ENCODE measurements around the gene ZNF311. TPM values are rescaled to one million over a fixed set of nuclear protein-coding genes. Genes with fewer than 3 reads are reported as not detected.
"Not testable (repeated sequence)": the region's sequence is repeated elsewhere in the genome, so short reads cannot be mapped to it uniquely, and the experiment has no call there.

Gene ZNF311
- total RNA-seq, 1 donor from 2014 or later = 1.6 TPM

DNA sequence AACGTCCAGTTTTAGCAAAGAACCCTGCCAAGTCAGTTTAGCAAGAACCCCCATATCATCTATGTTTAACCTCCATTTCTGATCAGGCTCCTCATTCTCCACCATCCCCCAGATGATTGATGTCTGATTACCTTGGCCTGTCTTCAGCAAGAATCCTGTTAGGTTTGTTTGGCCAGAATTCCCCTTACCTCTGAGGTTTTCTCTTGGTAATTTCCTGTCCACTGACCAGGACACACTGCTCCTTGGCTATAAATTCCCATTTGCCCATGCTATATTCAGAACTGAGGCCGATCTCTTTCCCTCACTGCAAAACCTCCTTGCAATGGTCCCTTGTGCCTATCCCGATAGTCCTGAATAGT is 27.0 kb downstream of the ZNF311 start:
- H3K27me3 ChIP-seq (ENCODE audit: control insufficient read depth in 3 of 3, insufficient read depth in 3 of 3, low read length in 3 of 3) = peaks cover 2 to 6% (median 4%) of the 10 kb centered on the region in 3 donors
- no peak overlapping the region for H3K27ac ChIP-seq (ENCODE audit: low read depth, low read length)
- no peaks in the 10 kb centered on the region for H3K9me3 ChIP-seq (ENCODE audit: control insufficient read depth in 3 of 3, low read length in 3 of 3)
- H3K4me3 ChIP-seq (ENCODE audit: low read length in 3 of 3) = no peak overlapping the region
- H3K4me1 ChIP-seq (ENCODE audit: control insufficient read depth in 3 of 3, insufficient read depth in 3 of 3, low read length in 3 of 3) = peaks cover 3 to 14% (median 8%) of the 10 kb centered on the region in 3 donors
- no peaks in the 10 kb centered on the region for H3K36me3 ChIP-seq (ENCODE audit: control insufficient read depth in 3 of 3, insufficient read depth in 3 of 3, low read length in 3 of 3)
- no peak overlapping the region for H3K9ac ChIP-seq (ENCODE audit: low read depth in 1 of 3, low read length in 3 of 3)

DNA sequence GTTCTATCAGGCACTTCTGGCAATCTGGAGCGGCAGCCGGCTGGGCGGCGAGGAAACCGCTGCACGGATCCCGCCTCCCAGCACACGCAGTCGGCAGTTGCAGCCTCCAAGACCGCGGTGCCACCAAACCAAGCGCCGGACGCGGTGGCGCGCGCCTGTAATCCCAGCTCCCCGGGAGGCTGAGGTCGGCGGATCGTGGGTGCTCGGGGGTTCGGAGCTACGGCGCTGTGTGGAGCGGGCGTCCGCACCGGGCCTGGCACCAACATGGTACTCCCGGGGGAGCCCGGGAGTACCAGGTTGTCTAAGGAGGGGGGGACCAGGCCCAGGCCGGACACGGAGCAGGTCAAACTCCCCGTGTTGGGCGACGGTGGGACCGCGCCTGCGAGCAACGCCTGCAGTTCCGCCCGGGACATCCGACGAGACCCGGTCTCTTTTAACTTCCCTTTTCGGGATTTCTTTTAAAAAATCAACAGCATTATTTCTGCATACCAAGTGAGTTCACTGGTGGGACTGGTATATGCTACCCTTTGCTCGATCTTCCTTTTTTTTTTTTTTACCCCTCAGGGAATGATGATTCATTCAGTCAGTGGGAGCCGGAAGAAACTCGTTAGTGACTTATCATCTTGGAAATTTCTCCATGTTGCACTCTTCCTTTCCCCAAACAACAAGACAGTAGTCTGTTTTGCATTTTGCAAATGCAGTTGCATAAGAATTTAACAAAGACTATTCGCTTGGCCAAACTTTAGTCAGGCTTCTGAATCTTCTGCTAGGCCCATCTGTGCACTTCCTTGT is 27.6 kb downstream of the ZNF311 start:
- Histone ChIP-seq H3K27me3 (ENCODE audit: control insufficient read depth in 3 of 3, insufficient read depth in 3 of 3, low read length in 3 of 3) (peaks cover 2 to 6% (median 4%) of the 10 kb centered on the region in 3 donors), H3K9ac (ENCODE audit: low read depth in 1 of 3, low read length in 3 of 3) (peak overlapping the region in 1 of 3 donors; percentile 42), H3K27ac (ENCODE audit: low read depth, low read length) (no peak overlapping the region), H3K4me3 (ENCODE audit: low read length in 3 of 3) (no peak overlapping the region), H3K36me3 (ENCODE audit: control insufficient read depth in 3 of 3, insufficient read depth in 3 of 3, low read length in 3 of 3) (no peaks in the 10 kb centered on the region), H3K4me1 (ENCODE audit: control insufficient read depth in 3 of 3, insufficient read depth in 3 of 3, low read length in 3 of 3) (peaks cover 3 to 10% (median 8%) of the 10 kb centered on the region in 3 donors), H3K9me3 (ENCODE audit: control insufficient read depth in 3 of 3, low read length in 3 of 3) (no peaks in the 10 kb centered on the region)

DNA sequence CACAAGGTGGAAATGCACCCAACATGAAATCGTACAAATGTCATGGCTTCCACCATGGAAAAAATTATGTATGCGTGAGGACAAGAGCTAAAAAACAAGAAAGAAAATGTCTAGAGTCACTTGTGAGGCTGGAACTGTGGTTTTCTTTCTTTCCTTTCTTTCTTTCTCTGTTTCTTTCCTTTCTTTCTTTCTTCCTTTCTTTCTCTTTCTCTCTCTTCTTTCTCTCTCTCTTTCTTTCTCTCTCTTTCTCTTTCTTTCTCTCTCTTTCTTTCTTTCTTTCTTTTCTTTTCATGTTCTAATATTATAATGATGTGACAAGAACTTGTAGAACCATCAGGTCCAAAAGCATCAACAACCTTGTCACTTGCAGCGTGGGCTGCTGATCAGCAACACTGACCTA is 28.4 kb downstream of the ZNF311 start:
- Histone ChIP-seq H3K4me3 (ENCODE audit: low read length in 3 of 3) (no peak overlapping the region), H3K27me3 (ENCODE audit: control insufficient read depth in 3 of 3, insufficient read depth in 3 of 3, low read length in 3 of 3) (peaks cover 2 to 6% (median 4%) of the 10 kb centered on the region in 3 donors), H3K4me1 (ENCODE audit: control insufficient read depth in 3 of 3, insufficient read depth in 3 of 3, low read length in 3 of 3) (peaks cover 3 to 10% (median 8%) of the 10 kb centered on the region in 3 donors), H3K27ac (ENCODE audit: low read depth, low read length) (no peak overlapping the region), H3K9ac (ENCODE audit: low read depth in 1 of 3, low read length in 3 of 3) (no peak overlapping the region), H3K36me3 (ENCODE audit: control insufficient read depth in 3 of 3, insufficient read depth in 3 of 3, low read length in 3 of 3) (no peaks in the 10 kb centered on the region), H3K9me3 (ENCODE audit: control insufficient read depth in 3 of 3, low read length in 3 of 3) (no peaks in the 10 kb centered on the region)

DNA sequence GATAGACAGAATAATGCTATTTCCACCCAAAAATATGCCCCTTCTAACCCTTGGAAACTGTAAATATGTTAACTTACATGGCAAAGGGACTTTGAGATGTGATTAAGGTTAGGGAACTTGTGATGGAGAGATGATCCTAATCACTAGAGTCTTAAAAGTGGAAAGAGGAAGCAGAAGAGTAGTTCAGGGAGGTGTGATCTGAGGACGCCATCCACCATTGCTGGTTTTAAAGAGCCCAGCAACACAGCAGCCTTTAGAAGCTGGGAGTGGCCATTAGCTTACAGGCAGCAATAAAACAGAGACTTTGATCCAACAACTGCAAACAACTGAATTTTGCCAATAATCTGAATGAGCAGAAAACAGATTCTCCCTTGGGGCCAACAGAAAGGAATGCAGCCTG is 30.6 kb downstream of the ZNF311 start:
- no peaks in the 10 kb centered on the region for H3K36me3 ChIP-seq (ENCODE audit: control insufficient read depth in 3 of 3, insufficient read depth in 3 of 3, low read length in 3 of 3)
- H3K27ac ChIP-seq (ENCODE audit: low read depth, low read length) = no peak overlapping the region
- no peak overlapping the region for H3K4me3 ChIP-seq (ENCODE audit: low read length in 3 of 3)
- no peak overlapping the region for H3K9ac ChIP-seq (ENCODE audit: low read depth in 1 of 3, low read length in 3 of 3)
- no peaks in the 10 kb centered on the region for H3K4me1 ChIP-seq (ENCODE audit: control insufficient read depth in 3 of 3, insufficient read depth in 3 of 3, low read length in 3 of 3)
- peaks cover 0 to under 1% (median 0%) of the 10 kb centered on the region in 3 donors for H3K9me3 ChIP-seq (ENCODE audit: control insufficient read depth in 3 of 3, low read length in 3 of 3)
- H3K27me3 ChIP-seq (ENCODE audit: control insufficient read depth in 3 of 3, insufficient read depth in 3 of 3, low read length in 3 of 3) = peaks cover 2 to 8% (median 6%) of the 10 kb centered on the region in 3 donors

DNA sequence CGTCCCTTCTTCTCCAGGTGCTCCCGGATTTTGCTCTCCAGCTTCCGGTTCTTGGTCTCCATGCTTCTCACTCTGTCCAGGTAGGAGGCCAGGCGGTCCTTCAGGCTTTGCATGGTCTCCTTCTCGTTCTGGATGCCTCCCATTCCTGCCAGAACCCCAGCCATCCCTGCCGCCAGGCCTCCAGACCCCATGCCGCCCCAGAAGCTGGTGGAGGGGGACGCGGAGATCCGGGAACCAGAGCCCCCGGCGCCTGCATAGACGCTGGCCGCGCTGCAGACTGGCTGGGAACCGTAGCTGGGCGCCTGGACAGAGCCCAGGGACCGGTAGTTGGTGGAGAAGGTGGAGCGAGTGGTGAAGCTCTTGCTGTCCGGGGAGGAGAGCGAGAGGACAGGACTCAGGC is 35.1 kb downstream of the ZNF311 start:
- not testable (repeated sequence) for H3K27ac ChIP-seq (ENCODE audit: low read depth, low read length); H3K4me3 ChIP-seq (ENCODE audit: low read length in 3 of 3); H3K9ac ChIP-seq (ENCODE audit: low read depth in 1 of 3, low read length in 3 of 3); H3K4me1 ChIP-seq (ENCODE audit: control insufficient read depth in 3 of 3, insufficient read depth in 3 of 3, low read length in 3 of 3); H3K36me3 ChIP-seq (ENCODE audit: control insufficient read depth in 3 of 3, insufficient read depth in 3 of 3, low read length in 3 of 3); H3K9me3 ChIP-seq (ENCODE audit: control insufficient read depth in 3 of 3, low read length in 3 of 3); H3K27me3 ChIP-seq (ENCODE audit: control insufficient read depth in 3 of 3, insufficient read depth in 3 of 3, low read length in 3 of 3)

DNA sequence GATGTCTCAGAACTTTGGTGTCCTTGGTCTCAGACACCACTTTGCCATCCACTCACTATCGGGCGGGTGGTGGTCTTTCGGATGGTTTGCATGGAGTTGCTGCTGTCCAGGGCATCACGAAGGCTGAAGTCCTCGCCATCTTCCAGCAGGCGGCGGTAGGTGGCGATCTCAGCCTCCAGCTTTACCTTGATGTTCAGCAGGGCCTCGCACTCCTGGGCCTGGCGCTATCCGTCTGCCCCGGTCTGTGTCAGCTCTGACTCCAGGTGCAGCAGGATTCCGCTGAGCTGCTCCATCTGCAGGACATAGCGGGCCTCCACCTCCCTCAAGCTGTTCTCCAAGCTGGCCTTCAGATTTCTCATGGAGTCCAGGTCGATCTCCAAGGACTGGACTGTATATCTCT is 36.0 kb downstream of the ZNF311 start:
- Histone ChIP-seq H3K36me3 (ENCODE audit: control insufficient read depth in 3 of 3, insufficient read depth in 3 of 3, low read length in 3 of 3) (no peaks in the 10 kb centered on the region), H3K27me3 (ENCODE audit: control insufficient read depth in 3 of 3, insufficient read depth in 3 of 3, low read length in 3 of 3) (peaks cover 0 to 8% (median 0%) of the 10 kb centered on the region in 3 donors), H3K9me3 (ENCODE audit: control insufficient read depth in 3 of 3, low read length in 3 of 3) (peaks cover 0 to 9% (median 0%) of the 10 kb centered on the region in 3 donors), H3K9ac (ENCODE audit: low read depth in 1 of 3, low read length in 3 of 3) (no peak overlapping the region), H3K4me3 (ENCODE audit: low read length in 3 of 3) (no peak overlapping the region), H3K27ac (ENCODE audit: low read depth, low read length) (no peak overlapping the region), H3K4me1 (ENCODE audit: control insufficient read depth in 3 of 3, insufficient read depth in 3 of 3, low read length in 3 of 3) (no peaks in the 10 kb centered on the region)

DNA sequence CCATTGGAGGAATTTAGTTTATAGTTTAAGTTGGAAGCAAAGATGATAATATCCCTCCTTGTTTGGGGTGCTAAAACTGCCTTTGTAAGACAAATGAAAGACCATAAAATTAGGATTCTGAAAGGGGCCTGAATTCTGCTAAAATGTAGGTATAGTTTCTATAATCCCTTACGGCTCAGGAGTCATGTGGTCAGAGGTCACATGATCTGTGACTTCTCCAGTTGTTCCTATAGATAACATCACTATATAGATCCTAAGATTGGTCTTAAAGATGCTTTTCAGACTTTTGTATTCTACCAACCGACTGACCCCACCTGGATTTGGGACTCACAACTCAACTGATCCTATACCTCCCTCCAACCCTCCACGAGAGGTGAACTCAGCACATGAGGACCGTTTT is 36.6 kb downstream of the ZNF311 start:
- H3K4me3 ChIP-seq (ENCODE audit: low read length in 3 of 3) = no peak overlapping the region
- H3K4me1 ChIP-seq (ENCODE audit: control insufficient read depth in 3 of 3, insufficient read depth in 3 of 3, low read length in 3 of 3) = no peaks in the 10 kb centered on the region
- H3K27me3 ChIP-seq (ENCODE audit: control insufficient read depth in 3 of 3, insufficient read depth in 3 of 3, low read length in 3 of 3) = peaks cover 0 to 8% (median 0%) of the 10 kb centered on the region in 3 donors
- H3K9ac ChIP-seq (ENCODE audit: low read depth in 1 of 3, low read length in 3 of 3) = no peak overlapping the region
- H3K36me3 ChIP-seq (ENCODE audit: control insufficient read depth in 3 of 3, insufficient read depth in 3 of 3, low read length in 3 of 3) = no peaks in the 10 kb centered on the region
- peaks cover 0 to 9% (median 0%) of the 10 kb centered on the region in 3 donors for H3K9me3 ChIP-seq (ENCODE audit: control insufficient read depth in 3 of 3, low read length in 3 of 3)
- H3K27ac ChIP-seq (ENCODE audit: low read depth, low read length) = no peak overlapping the region

DNA sequence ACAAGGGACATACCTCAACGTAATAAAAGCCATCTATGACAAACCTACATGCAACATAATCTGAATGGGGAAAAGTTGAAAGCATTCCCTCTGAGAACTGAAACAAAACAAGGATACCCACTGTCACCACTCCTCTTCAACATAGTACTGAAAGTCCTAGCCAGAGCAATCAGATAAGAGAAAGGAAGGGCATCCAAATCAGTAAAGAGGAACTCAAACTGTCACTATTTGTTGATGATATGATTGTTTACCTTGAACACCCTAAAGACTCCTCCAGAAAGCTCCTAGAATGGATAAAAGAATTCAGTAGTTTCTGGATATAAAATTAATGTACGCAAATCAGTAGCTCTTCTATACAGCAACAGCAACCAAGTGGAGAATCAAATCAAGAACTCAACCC is 39.4 kb downstream of the ZNF311 start:
- Histone ChIP-seq H3K9me3 (ENCODE audit: control insufficient read depth in 3 of 3, low read length in 3 of 3) (peaks cover 0 to 9% (median 0%) of the 10 kb centered on the region in 3 donors), H3K36me3 (ENCODE audit: control insufficient read depth in 3 of 3, insufficient read depth in 3 of 3, low read length in 3 of 3) (no peaks in the 10 kb centered on the region), H3K9ac (ENCODE audit: low read depth in 1 of 3, low read length in 3 of 3) (no peak overlapping the region)

DNA sequence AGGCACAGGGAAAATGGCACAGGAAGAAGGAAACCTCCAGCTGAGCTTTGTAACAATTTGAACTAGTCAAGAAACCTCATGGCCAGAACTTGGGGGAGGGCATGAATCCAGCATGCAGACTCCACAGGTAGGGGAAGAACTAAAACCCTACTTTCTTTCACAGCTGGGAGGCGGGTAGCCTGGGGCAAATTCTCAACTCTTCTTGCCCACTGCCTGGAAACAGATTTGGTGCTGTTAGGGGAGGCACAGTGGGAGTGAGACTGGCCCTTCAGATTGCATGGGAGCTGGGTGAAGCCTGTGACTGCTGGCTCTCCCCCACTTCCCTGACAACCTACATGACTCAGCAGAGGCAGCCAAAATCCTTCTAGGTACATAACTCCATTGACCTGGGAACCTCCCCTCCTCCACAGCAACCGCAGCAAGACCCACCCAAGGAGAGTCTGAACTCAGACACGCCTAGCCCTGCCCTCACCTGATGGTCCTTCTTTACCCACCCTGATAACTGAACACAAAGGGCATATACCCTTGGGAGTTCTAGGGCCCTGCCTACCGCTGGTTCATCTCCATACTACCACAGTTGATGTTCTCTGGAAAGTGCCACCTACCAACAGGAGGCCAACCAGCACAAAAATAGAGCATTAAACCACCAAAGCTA is 44.1 kb downstream of the ZNF311 start:
- no peak overlapping the region for H3K9ac ChIP-seq (ENCODE audit: low read depth in 1 of 3, low read length in 3 of 3)
- H3K36me3 ChIP-seq (ENCODE audit: control insufficient read depth in 3 of 3, insufficient read depth in 3 of 3, low read length in 3 of 3) = no peaks in the 10 kb centered on the region
- no peak overlapping the region for H3K27ac ChIP-seq (ENCODE audit: low read depth, low read length)

More for the DNA sequence above, 39.4 kb downstream of the ZNF311 start:
- Histone ChIP-seq H3K27me3 (ENCODE audit: control insufficient read depth in 3 of 3, insufficient read depth in 3 of 3, low read length in 3 of 3) (peaks cover 0 to 14% (median 3%) of the 10 kb centered on the region in 3 donors), H3K4me3 (ENCODE audit: low read length in 3 of 3) (no peak overlapping the region), H3K27ac (ENCODE audit: low read depth, low read length) (no peak overlapping the region), H3K4me1 (ENCODE audit: control insufficient read depth in 3 of 3, insufficient read depth in 3 of 3, low read length in 3 of 3) (no peaks in the 10 kb centered on the region)

DNA sequence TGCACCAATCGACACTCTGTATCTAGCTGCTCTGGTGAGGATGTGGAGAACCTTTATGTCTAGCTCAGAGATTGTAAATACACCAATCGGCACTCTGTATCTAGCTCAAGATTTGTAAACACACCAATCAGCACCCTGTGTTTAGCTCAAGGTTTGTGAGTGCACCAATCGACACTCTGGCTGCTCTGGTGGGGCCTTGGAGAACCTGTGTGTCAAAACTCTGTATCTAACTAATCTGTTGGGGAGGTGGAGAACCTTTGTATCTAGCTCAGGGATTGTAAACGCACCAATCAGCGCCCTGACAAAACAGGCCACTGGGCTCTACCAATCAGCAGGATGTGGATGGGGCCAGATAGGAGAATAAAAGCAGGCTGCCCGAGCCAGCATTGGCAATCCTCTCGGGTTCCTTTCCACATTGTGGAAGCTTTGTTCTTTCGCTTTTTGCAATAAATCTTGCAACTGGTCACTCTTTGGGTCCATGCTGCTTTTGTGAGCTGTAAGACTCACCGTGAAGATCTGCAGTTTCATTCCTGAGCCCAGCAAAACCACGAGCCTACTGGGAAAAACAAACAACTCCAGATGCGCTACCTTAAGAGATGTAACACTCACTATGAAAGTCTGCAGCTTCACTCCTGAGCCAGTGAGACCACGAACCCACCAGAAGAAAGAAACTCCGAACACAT is 46.4 kb downstream of the ZNF311 start:
- not testable (repeated sequence) for H3K9me3 ChIP-seq (ENCODE audit: control insufficient read depth in 3 of 3, low read length in 3 of 3); H3K9ac ChIP-seq (ENCODE audit: low read depth in 1 of 3, low read length in 3 of 3); H3K4me3 ChIP-seq (ENCODE audit: low read length in 3 of 3); H3K27ac ChIP-seq (ENCODE audit: low read depth, low read length); H3K4me1 ChIP-seq (ENCODE audit: control insufficient read depth in 3 of 3, insufficient read depth in 3 of 3, low read length in 3 of 3); H3K36me3 ChIP-seq (ENCODE audit: control insufficient read depth in 3 of 3, insufficient read depth in 3 of 3, low read length in 3 of 3)
- H3K27me3 ChIP-seq (ENCODE audit: control insufficient read depth in 3 of 3, insufficient read depth in 3 of 3, low read length in 3 of 3) = peaks cover 6 to 12% (median 11%) of the 10 kb centered on the region in 3 donors

More for the DNA sequence above, 44.1 kb downstream of the ZNF311 start:
- no peaks in the 10 kb centered on the region for H3K4me1 ChIP-seq (ENCODE audit: control insufficient read depth in 3 of 3, insufficient read depth in 3 of 3, low read length in 3 of 3)
- H3K9me3 ChIP-seq (ENCODE audit: control insufficient read depth in 3 of 3, low read length in 3 of 3) = no peaks in the 10 kb centered on the region
- no peak overlapping the region for H3K4me3 ChIP-seq (ENCODE audit: low read length in 3 of 3)
- peaks cover 0 to 6% (median 6%) of the 10 kb centered on the region in 3 donors for H3K27me3 ChIP-seq (ENCODE audit: control insufficient read depth in 3 of 3, insufficient read depth in 3 of 3, low read length in 3 of 3)
